Activated T-helper 1 cell treated with anti-CD3 and anti-CD28 coated beads, Interleukin-2, amount 50 U/mL, for 16 hours (primary cell): ENCODE measurements around the gene EIF3CL.
"Not testable (repeated sequence)": the region's sequence is repeated elsewhere in the genome, so short reads cannot be mapped to it uniquely, and the experiment has no call there.

Experiments used
- DNase-seq, 2 donors: peaks; one replicate each; pipeline ENCODE4 v3.0.0-alpha.2; 2020; ENCODE audit warnings: low read depth in 1 of 2, low spot score in 1 of 2

EIF3CL gene

DNA sequence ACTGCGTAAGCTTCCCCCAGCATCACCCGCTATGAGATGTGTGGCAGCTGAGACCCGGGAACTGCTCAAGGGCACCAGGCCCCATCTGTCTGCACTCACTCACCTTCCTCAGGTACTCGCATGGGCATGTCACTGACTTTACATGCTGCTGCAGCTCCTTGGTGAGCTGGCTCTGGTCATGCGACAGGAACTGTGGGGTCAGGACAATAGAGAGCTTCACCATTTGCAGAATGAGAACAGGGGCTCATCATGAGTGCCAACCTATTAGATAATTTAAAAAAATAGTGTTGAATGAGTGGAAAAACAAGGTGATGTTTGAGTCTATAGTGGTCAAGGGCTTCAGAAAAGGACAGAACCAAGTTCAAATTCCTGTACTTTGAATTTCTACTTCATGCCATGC lies 41.0 kb downstream of the EIF3CL start:
- DNase-seq = not testable (repeated sequence)

DNA sequence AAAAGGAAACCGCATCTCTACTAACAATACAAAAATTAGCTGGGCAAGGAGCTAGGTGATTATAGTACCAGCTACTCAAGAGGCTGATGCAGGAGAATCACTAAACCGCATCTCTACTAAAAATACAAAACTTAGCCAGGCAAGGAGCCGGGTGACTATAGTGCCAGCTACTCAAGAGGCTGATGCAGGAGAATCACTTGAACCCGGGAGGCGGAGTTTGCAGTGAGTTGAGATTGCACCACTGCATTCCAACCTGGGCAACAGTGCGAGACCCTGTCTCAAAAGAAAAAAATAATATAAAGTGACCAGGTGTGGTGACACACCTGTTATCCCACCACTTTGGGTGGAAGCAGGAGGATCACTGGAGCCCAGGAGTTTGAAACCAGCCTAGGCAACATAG lies 65.4 kb downstream of the EIF3CL start:
- DNase-seq = not testable (repeated sequence)

DNA sequence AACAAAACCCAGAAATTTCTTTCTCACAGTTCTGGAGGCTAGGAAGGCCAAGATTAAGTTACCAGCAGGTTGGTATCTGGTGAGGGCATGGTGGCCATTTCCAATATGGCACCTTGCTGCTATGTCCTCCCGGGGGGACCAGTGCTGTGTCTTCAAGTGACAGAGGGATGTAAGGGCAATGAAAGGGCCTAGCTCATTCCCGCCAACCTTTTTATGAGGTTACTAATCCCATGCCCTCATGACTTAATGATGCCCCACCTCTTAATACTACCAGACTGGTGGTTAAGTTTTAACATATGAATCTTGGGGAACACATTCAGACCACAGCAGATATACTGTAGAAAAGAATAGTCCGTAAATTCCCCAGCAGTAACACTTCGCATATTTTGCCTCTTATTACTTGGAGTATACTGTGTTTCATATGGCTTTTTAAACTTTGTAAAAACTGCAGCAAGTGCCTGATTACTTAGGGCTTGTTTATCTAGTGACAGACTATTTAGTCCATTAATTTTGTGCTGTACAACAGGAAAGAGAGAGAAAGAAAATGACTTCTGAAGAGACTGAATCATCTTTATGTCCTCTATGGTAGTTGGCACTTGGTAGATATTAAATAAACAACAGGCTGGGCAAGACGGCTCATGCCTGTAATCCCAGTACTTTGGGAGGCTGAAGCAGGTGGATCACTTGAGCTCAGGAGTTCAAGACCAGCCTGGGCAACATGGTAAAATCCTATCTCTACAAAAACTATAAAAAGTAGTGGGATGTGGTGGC lies 66.5 kb downstream of the EIF3CL start:
- not testable (repeated sequence) for DNase-seq

DNA sequence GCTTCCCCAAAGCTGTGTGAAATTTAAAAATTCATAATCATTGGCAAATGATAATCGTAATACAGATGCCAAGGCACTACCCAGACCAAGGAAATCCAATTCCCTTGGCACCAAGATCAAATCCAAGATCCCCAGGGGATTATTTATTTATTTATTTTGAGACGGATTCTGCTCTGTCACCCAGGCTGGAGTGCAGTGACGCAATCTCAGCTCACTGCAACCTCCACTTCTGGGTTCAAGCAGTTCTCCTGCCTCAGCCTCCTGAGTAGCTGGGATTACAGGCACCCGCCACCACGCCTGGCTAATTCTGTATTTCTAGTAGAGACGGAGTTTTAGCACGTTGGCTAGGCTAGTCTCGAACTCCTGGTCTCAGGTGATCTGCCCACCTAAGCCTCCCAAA lies 68.0 kb downstream of the EIF3CL start:
- DNase-seq = not testable (repeated sequence)

DNA sequence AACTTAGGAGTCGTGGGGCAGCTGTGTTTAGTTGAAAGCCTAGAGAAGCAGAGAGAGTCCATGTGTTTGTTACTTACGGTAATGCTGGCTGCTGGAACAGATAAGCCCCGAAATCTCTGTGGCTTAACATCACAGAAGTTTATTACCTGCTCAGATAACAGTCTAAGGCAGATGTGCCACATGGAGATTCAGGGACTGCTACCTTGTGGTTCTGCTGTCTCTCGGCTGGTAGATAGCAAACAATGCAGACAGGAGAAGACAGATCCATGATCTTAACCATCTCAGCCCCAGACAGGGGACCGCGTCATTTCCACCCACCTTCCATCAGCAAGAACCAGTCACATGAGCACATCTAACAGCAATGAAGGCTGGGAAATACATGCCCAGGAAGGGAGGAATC lies 71.0 kb downstream of the EIF3CL start:
- DNase-seq = not testable (repeated sequence)

DNA sequence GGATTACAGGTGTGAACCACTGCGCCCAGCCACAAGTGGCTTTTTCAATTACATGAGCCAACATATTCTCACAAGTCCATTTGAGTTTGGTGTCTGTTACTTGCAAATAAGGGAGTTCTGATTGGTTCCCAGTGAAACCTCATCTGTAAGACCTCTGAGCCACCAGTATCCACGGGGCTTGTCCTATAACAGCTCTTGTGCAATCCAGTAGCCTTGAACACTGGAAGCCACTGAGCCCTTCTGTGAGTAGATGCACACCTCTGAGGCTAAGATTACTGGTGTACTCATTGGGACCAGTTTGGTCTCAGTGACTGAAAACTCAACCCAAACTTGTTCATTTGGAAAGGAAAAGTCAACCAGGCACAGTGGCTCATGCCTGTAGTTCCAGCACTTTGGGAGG lies 72.7 kb downstream of the EIF3CL start:
- DNase-seq = not testable (repeated sequence)

DNA sequence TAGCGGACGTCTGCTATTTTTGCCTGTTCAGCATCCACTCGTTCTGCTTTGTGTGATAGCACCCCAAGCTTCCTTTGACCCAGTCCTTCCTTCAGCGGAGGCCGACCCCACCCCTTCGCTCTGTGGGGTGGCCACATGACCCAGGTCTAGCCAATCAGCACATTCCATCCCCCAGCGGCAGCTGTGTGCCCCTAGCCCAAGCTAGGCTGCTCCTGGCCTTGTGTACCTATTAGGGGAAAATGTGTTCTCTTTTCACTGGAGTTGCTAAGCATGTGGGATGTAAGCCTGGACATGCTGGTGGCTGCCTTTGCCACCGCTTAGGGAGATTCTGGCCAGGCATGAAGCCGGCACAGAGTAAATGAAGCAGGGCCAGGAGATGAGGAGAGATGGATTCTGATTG lies 73.4 kb downstream of the EIF3CL start:
- DNase-seq = not testable (repeated sequence)
